HepG2 (cell line): Measurements from ENCODE around the gene RSF1. TPM values are rescaled to one million over a fixed set of nuclear protein-coding genes. Genes with fewer than 3 reads are reported as not detected.

Experiments
- ATAC-seq: fragments of 200-7000 bp; cut with Tn5 transposase; 3 replicates; pipeline ENCODE4 v1.9.1; 2020; ENCODE audit warnings: mild to moderate bottlenecking, moderate library complexity
- BruUV-seq: library from RNA; stranded (reverse); fragments of 400-500 nt; replicated peaks from 2 replicates; lab custom pipeline; 2021; lab: Mats Ljungman, UMichigan
- CTCF ChIA-PET: fragments of 300-600 bp; formaldehyde crosslinking; extraction: SDS; loops from one replicate; lab custom pipeline; 2021; ENCODE audit warnings: low total read pairs, inconsistent platforms, low intra/inter-chr PET ratio; lab: Yijun Ruan, JAX
- POLR2A ChIA-PET: fragments of 350-600 bp; sonication (Branson Sonifier 250); formaldehyde crosslinking; loops from one replicate; lab custom pipeline; 2020; ENCODE audit warnings: antibody characterized with exemption, inconsistent platforms; lab: Yijun Ruan, JAX
- DNase-seq: peaks from one replicate; pipeline ENCODE4 v3.0.0-alpha.2; 2015; ENCODE audit warnings: low spot score
- FAIRE-seq: peaks from 3 replicates; lab custom pipeline; 2011; peaks lifted over from hg19 to GRCh38; lab: Jason Lieb, UNC
- H2AFZ ChIP-seq: one replicate; pipeline ENCODE4 v1.6.1; 2011; ENCODE audit warnings: low read length, inconsistent platforms
- H3K27ac ChIP-seq: fragments of 300-600 bp; 3 replicates; pipeline ENCODE4 v1.8.0; 2011; ENCODE audit warnings: mixed run types, mild to moderate bottlenecking, mixed read lengths, low read length, inconsistent platforms; ENCODE audit not compliant: insufficient read depth; ENCODE audit errors: extremely low read length
- H3K27me3 ChIP-seq, 2 experiments: fragments of 200-600 bp in 1 of 2; 2 replicates in 1 of 2; 3 replicates in 1 of 2; pipeline versions ENCODE4 v1.6.0 to v1.8.0; 2011; ENCODE audit warnings: low read length in 2 of 2, mild to moderate bottlenecking in 2 of 2, moderate library complexity in 2 of 2, inconsistent platforms in 1 of 2; ENCODE audit not compliant: insufficient read depth in 2 of 2, control insufficient read depth in 1 of 2
- H3K36me3 ChIP-seq, 2 experiments: fragments of 200-600 bp in 1 of 2; replicated peaks in 1 of 2; 2 replicates in 1 of 2; 3 replicates in 1 of 2; pipeline versions ENCODE4 v1.5.1 to v1.8.0; 2011; ENCODE audit warnings: low read length in 2 of 2, inconsistent platforms in 1 of 2; ENCODE audit not compliant: insufficient read depth in 2 of 2, control insufficient read depth in 1 of 2
- H3K4me1 ChIP-seq: 2 replicates; pipeline ENCODE4 v1.5.1; 2012; ENCODE audit warnings: low read length, inconsistent platforms; ENCODE audit not compliant: insufficient read depth
- H3K4me2 ChIP-seq: 2 replicates; pipeline ENCODE4 v1.6.0; 2011; ENCODE audit warnings: low read depth, low read length, inconsistent platforms
- H3K4me3 ChIP-seq, 3 experiments: fragments of 200-600 bp in 1 of 3; sonication (generic), shearing (Covaris generic) in 1 of 3; replicated peaks in 1 of 3; 2 replicates each; pipeline ENCODE4 v1.5.1; 2011 to 2016; ENCODE audit warnings: low read length in 3 of 3, inconsistent platforms in 2 of 3, low read depth in 2 of 3, mild to moderate bottlenecking in 2 of 3, control low read depth in 1 of 3, mixed read lengths in 1 of 3; ENCODE audit not compliant: insufficient read depth in 1 of 3
- H3K79me2 ChIP-seq: one replicate; pipeline ENCODE4 v1.6.1; 2011; ENCODE audit warnings: low read length, inconsistent platforms; ENCODE audit not compliant: insufficient read depth
- H3K9ac ChIP-seq: 2 replicates; pipeline ENCODE4 v1.6.0; 2011; ENCODE audit warnings: mild to moderate bottlenecking, low read depth, low read length, inconsistent platforms; ENCODE audit not compliant: insufficient read depth
- H3K9me3 ChIP-seq: 2 replicates; pipeline ENCODE4 v1.5.1; 2012; ENCODE audit warnings: mild to moderate bottlenecking, low read length
- H4K20me1 ChIP-seq: 2 replicates; pipeline ENCODE4 v1.6.0; 2011; ENCODE audit warnings: inconsistent platforms, mild to moderate bottlenecking, low read length, moderate library complexity; ENCODE audit not compliant: insufficient read depth
- ARNT ChIP-seq: fragments of 450-650 bp; IDR thresholded peaks from 2 replicates; pipeline ENCODE4 v1.6.1; 2017
- ERF ChIP-seq: IDR thresholded peaks from 2 replicates; pipeline ENCODE4 v1.6.1; 2018; ENCODE audit warnings: missing biosample characterization, missing genetic modification reagents
- GTF2F1 ChIP-seq: fragments of 150-350 bp; IDR thresholded peaks from 2 replicates; pipeline ENCODE4 v1.6.1; 2014; ENCODE audit warnings: low read length
- HNF4A ChIP-seq: sonication (generic); formaldehyde crosslinking; IDR thresholded peaks from 2 replicates; pipeline ENCODE4 v1.4.0; 2020; ENCODE audit warnings: missing genetic modification reagents
- KAT8 ChIP-seq: IDR thresholded peaks from 2 replicates; pipeline ENCODE4 v1.6.1; 2016; ENCODE audit warnings: missing genetic modification reagents, missing compliant biosample characterization
- MED1 ChIP-seq: sonication (generic); formaldehyde crosslinking; IDR thresholded peaks from 2 replicates; pipeline ENCODE4 v1.4.0; 2020; ENCODE audit warnings: missing genetic modification reagents
- NCOA2 ChIP-seq: sonication (generic); formaldehyde crosslinking; IDR thresholded peaks from 2 replicates; pipeline ENCODE4 v1.8.0; 2022; ENCODE audit warnings: inconsistent platforms
- PPARG ChIP-seq: conservative IDR thresholded peaks from 2 replicates; pipeline ENCODE4 v1.6.1; 2016; ENCODE audit warnings: missing biosample characterization, missing genetic modification reagents
- RCOR2 ChIP-seq: IDR thresholded peaks from 2 replicates; pipeline ENCODE4 v1.6.1; 2016; ENCODE audit warnings: missing biosample characterization, missing genetic modification reagents
- U2AF2 ChIP-seq: fragments of 200-400 bp; formaldehyde crosslinking; IDR thresholded peaks from 2 replicates; pipeline ENCODE4 v1.6.1; 2017; ENCODE audit warnings: low read depth, mild to moderate bottlenecking, low read length
- ZBTB3 ChIP-seq: sonication (generic); formaldehyde crosslinking; IDR thresholded peaks from 2 replicates; pipeline ENCODE4 v1.4.0; 2020; ENCODE audit warnings: low read depth, mild to moderate bottlenecking, moderate library complexity, missing genetic modification reagents, borderline replicate concordance
- WGBS: methylation state at CpG from one replicate; pipeline ENCODE4 v1.1.6; 2017; ENCODE audit warnings: low lambda C conversion rate; 5-methylcytosine and 5-hydroxymethylcytosine counted together
- in situ Hi-C: cut with HindIII; loops from 2 replicates; pipeline ENCODE4 v1.10.0; 2017; ENCODE audit warnings: low pct_unique_long_range_greater_than_20kb; ENCODE audit not compliant: extremely low pct_ligation_motif_present
- intact Hi-C: fragments of 100-400 bp; cut with micrococcal nuclease; formaldehyde crosslinking; loops from one replicate; pipeline ENCODE4 v1.10.0; 2022; ENCODE audit not compliant: unreplicated experiment
- polyA plus RNA-seq, 8 experiments: library from polyadenylated mRNA; depleted of rRNA in 3 of 8; stranded (reverse) in 7 of 8; unstranded in 1 of 8; fragments of >200 nt; fragmentation: Illumina TruSeq in 4 of 8; extraction: Trizol in 4 of 8; gene quantifications; 2 replicates each; pipeline versions ENCODE4 v1.2.1 to v1.2.3, GENCODE V29; 2011 to 2016; ENCODE audit warnings: low read depth in 4 of 8, missing spikeins in 1 of 8, mixed read lengths in 1 of 8; ENCODE audit not compliant: insufficient read depth in 1 of 8
- total RNA-seq, 5 experiments: library from RNA; depleted of rRNA; stranded (reverse); fragments of >200 nt; fragmentation: Illumina TruSeq; extraction: Trizol; gene quantifications; 2 replicates each; pipeline ENCODE4 v1.2.3, GENCODE V29; 2016; ENCODE audit warnings: low read depth in 1 of 5
- TF ChIP-seq, protein P1 (sequence below): sonication (generic); formaldehyde crosslinking; IDR thresholded peaks from 2 replicates; pipeline ENCODE4 v1.4.0; 2020; ENCODE audit warnings: missing genetic modification reagents
- TF ChIP-seq, protein P2 (sequence below): fragments of 450-650 bp; IDR thresholded peaks from 2 replicates; pipeline ENCODE4 v1.6.1; 2017
- TF ChIP-seq, protein P3 (sequence below): sonication (generic); formaldehyde crosslinking; IDR thresholded peaks from 2 replicates; pipeline ENCODE4 v1.4.0; 2020; ENCODE audit warnings: missing genetic modification reagents

Gene RSF1
- total and polyA plus RNA-seq, 2 of the 13 experiments (the other 11 are each of a cell fraction or from before 2014, with no cell fraction given) = 15.5 to 33.1 TPM

DNA sequence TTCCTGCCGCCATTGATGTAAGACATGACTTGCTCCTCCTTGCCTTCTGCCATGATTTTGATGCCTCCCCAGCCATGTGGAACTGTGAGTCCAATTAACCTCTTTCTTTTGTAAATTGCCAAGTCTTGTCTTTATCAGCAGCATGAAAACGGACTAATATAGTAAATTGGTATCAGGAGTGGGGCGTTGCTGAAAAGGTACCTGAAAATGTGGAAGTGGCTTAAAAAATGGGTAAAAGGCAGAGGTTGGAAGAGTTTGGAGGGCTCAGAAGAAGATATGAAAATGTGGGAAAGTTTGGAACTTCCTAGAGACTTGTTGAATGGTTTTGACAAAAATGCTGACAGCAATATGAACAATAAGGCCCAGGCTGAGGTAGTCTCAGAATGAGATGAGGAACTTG lies 89.7 kb downstream of the RSF1 start:
- Histone ChIP-seq H3K4me1 (peaks cover 34% of the 10 kb centered on the region), H3K4me2 (no peak overlapping the region), H2AFZ (no peak overlapping the region), H3K4me3 (no peak overlapping the region), H3K27me3 (no peaks in the 10 kb centered on the region), H4K20me1 (no peaks in the 10 kb centered on the region), H3K9ac (no peak overlapping the region), H3K9me3 (peaks cover 19% of the 10 kb centered on the region), H3K79me2 (no peaks in the 10 kb centered on the region), H3K36me3 (peaks cover 0 to 9% of the 10 kb centered on the region in 2 experiments; a peak in 3 of 5 replicates), H3K27ac (no peak overlapping the region)
- DNase-seq (no peak), FAIRE-seq (no peak), ATAC-seq (no peak)
- CTCF ChIA-PET = no interaction called here
- intact Hi-C loops = no loop called here
- POLR2A ChIA-PET = no interaction called here
- no peak for TF ChIP-seq ZBTB3 (CRISPR knock-in tag)
- TF ChIP-seq U2AF2 = no peak
- no peak for TF ChIP-seq MED1 (CRISPR knock-in tag)
- no peak for TF ChIP-seq ARNT
- BruUV-seq = no TSS peak
- in situ Hi-C loops = no loop called here
- WGBS = 99% methylated on average over 3 of the region's 3 CpGs

DNA sequence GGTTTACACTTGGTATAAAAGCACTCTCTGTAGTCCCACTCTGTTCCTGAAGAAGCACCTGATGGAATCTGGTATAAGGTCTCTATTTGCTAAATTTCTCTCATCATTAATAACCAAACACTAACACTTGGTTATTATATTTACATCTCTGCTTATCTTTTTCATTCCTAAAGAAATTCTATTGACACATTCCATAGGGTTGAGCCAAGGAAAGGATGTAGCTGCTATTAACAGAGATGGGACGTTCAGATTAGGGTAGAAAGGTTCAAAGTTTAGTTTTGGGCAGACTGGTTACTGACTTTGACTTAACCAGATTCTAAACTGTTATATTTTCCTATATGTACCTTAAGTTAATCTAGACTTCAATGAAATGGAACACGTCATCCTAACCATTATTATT lies 91.5 kb downstream of the RSF1 start:
- no TSS peak for BruUV-seq
- Histone ChIP-seq H4K20me1 (no peaks in the 10 kb centered on the region), H3K36me3 (peaks cover 5 to 11% of the 10 kb centered on the region in 2 experiments; a peak in 4 of 5 replicates), H3K4me3 (no peak overlapping the region; a peak in 1 of 6 replicates), H3K9me3 (peaks cover 19% of the 10 kb centered on the region), H3K27ac (no peak overlapping the region), H3K79me2 (no peaks in the 10 kb centered on the region), H3K4me2 (0 out of 2 replicates have a peak overlapping the region, but pooled peaks have one; percentile 23), H2AFZ (no peak overlapping the region), H3K4me1 (peaks cover 34% of the 10 kb centered on the region), H3K9ac (no peak overlapping the region), H3K27me3 (no peaks in the 10 kb centered on the region)
- peak; percentile 69 for ATAC-seq
- in situ Hi-C loops = no loop called here
- intact Hi-C loops = loop anchor here (2.0 kb wide), 1 partner anchor 14 kb away; no protein-coding TSS in a partner anchor
- DNase-seq = peak; percentile 82
- no peak for FAIRE-seq
- CTCF ChIA-PET = no interaction called here
- WGBS = 39% methylated on average over 2 of the region's 2 CpGs
- POLR2A ChIA-PET = no interaction called here
- TF ChIP-seq KAT8 (peak; percentile 52; the same call in 1 of the 2 replicates), HNF4A (peak; percentile 76), NCOA2 (CRISPR knock-in tag) (peak; percentile 34; the same call in 1 of the 2 replicates), GTF2F1 (no peak), ERF (CRISPR knock-in tag) (0 out of 2 replicates have a peak, but pooled peaks have one; percentile 32), RCOR2 (0 out of 2 replicates have a peak, but pooled peaks have one; percentile 29), PPARG (0 out of 2 replicates have a peak, but pooled peaks have one; percentile 18)
- TF ChIP-seq, protein P1, sequence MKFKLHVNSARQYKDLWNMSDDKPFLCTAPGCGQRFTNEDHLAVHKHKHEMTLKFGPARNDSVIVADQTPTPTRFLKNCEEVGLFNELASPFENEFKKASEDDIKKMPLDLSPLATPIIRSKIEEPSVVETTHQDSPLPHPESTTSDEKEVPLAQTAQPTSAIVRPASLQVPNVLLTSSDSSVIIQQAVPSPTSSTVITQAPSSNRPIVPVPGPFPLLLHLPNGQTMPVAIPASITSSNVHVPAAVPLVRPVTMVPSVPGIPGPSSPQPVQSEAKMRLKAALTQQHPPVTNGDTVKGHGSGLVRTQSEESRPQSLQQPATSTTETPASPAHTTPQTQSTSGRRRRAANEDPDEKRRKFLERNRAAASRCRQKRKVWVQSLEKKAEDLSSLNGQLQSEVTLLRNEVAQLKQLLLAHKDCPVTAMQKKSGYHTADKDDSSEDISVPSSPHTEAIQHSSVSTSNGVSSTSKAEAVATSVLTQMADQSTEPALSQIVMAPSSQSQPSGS (CRISPR knock-in tag) = 0 out of 2 replicates have a peak, but pooled peaks have one; percentile 24
- TF ChIP-seq, protein P2, sequence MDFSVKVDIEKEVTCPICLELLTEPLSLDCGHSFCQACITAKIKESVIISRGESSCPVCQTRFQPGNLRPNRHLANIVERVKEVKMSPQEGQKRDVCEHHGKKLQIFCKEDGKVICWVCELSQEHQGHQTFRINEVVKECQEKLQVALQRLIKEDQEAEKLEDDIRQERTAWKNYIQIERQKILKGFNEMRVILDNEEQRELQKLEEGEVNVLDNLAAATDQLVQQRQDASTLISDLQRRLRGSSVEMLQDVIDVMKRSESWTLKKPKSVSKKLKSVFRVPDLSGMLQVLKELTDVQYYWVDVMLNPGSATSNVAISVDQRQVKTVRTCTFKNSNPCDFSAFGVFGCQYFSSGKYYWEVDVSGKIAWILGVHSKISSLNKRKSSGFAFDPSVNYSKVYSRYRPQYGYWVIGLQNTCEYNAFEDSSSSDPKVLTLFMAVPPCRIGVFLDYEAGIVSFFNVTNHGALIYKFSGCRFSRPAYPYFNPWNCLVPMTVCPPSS = no peak
- TF ChIP-seq, protein P3, sequence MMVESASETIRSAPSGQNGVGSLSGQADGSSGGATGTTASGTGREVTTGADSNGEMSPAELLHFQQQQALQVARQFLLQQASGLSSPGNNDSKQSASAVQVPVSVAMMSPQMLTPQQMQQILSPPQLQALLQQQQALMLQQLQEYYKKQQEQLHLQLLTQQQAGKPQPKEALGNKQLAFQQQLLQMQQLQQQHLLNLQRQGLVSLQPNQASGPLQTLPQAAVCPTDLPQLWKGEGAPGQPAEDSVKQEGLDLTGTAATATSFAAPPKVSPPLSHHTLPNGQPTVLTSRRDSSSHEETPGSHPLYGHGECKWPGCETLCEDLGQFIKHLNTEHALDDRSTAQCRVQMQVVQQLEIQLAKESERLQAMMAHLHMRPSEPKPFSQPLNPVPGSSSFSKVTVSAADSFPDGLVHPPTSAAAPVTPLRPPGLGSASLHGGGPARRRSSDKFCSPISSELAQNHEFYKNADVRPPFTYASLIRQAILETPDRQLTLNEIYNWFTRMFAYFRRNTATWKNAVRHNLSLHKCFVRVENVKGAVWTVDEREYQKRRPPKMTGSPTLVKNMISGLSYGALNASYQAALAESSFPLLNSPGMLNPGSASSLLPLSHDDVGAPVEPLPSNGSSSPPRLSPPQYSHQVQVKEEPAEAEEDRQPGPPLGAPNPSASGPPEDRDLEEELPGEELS (CRISPR knock-in tag) = peak; percentile 48
